PC-9 (cell line): ENCODE data around the gene TELO2.

Source experiments
- EZH2 ChIP-seq: fragments of 200-600 bp; sonication (generic); IDR thresholded peaks from 2 replicates; pipeline ENCODE4 v1.8.0; 2017; ENCODE audit warnings: antibody characterized with exemption, low read depth
- TF ChIP-seq, protein P1 (sequence below): fragments of 200-600 bp; sonication (generic); conservative IDR thresholded peaks from 2 replicates; pipeline ENCODE4 v1.6.1; 2017; ENCODE audit warnings: mixed run types, antibody characterized with exemption, mild to moderate bottlenecking, moderate library complexity

DNA sequence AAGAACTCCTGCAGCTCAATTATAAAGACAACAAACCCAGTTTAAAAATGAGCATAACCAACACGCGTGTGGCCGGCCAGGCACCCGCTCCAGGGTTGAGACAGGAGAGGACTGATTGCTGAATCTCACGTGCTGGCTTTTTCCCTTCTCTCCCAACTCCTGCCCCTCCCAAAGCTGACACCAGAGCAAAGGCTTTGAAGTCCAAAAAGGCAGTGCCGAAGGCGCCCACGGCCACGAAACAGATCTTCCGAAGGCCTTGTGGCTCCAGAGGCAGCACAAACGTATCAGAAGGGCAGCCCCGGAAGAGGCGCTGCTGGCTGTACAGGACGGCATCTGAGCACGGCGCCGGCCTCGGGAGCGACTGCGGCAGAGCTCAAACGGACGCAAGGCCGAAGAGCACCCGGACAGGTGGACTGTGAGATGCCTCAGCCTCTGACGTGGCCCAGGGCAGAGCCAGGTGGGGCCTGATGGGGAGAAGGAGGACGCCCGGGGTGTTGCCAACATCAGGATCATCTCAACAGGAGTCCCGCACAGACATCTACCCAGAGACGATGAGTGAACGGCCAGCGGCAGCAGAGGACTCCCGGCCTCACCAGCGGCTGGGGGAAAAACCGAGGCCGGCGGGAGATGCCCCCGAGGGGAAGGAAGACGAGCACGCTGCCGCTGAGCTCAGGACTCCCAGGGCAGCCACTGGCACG lies 28.8 kb upstream of the TELO2 start:
- no peak for TF ChIP-seq EZH2
- TF ChIP-seq, protein P1, sequence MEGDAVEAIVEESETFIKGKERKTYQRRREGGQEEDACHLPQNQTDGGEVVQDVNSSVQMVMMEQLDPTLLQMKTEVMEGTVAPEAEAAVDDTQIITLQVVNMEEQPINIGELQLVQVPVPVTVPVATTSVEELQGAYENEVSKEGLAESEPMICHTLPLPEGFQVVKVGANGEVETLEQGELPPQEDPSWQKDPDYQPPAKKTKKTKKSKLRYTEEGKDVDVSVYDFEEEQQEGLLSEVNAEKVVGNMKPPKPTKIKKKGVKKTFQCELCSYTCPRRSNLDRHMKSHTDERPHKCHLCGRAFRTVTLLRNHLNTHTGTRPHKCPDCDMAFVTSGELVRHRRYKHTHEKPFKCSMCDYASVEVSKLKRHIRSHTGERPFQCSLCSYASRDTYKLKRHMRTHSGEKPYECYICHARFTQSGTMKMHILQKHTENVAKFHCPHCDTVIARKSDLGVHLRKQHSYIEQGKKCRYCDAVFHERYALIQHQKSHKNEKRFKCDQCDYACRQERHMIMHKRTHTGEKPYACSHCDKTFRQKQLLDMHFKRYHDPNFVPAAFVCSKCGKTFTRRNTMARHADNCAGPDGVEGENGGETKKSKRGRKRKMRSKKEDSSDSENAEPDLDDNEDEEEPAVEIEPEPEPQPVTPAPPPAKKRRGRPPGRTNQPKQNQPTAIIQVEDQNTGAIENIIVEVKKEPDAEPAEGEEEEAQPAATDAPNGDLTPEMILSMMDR, result no peak
